ENCODE measurements around the gene EXOC2.

DNA sequence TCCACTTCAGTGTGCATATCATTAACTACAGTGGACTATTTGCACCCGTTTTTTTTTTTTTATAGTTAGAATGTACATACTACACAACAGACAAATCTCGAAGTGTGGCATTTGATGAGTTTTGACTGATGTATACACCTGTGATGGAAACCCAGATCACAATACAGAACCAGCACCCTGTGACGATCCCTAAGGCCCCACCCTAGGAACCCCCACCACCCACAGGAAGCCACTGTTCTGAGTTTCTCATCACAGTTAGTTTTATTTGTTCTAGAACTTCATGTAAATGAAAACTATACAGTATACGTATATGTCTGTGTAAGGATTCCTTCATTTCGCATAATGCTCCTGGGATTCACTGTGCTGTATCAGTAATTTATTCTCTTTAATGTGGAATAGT, 198.5 kb downstream of the EXOC2 start:
- TF ChIP-seq, protein P1, sequence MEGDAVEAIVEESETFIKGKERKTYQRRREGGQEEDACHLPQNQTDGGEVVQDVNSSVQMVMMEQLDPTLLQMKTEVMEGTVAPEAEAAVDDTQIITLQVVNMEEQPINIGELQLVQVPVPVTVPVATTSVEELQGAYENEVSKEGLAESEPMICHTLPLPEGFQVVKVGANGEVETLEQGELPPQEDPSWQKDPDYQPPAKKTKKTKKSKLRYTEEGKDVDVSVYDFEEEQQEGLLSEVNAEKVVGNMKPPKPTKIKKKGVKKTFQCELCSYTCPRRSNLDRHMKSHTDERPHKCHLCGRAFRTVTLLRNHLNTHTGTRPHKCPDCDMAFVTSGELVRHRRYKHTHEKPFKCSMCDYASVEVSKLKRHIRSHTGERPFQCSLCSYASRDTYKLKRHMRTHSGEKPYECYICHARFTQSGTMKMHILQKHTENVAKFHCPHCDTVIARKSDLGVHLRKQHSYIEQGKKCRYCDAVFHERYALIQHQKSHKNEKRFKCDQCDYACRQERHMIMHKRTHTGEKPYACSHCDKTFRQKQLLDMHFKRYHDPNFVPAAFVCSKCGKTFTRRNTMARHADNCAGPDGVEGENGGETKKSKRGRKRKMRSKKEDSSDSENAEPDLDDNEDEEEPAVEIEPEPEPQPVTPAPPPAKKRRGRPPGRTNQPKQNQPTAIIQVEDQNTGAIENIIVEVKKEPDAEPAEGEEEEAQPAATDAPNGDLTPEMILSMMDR (IDR thresholded peaks at IDR 0.05; ENCODE audit: borderline replicate concordance, extremely low read depth, low read length, poor library complexity, severe bottlenecking): no peak
- TF ChIP-seq EZH2 (IDR thresholded peaks at IDR 0.05; ENCODE audit: borderline replicate concordance, low read depth, low read length, severe bottlenecking): no peak
